DMS53 (cell line): ENCODE data around the gene BIVM.

Experiments
- DNase-seq: peaks from one replicate; lab custom pipeline; 2025; lab: John Stamatoyannopoulos, UW

The BIVM gene

DNA sequence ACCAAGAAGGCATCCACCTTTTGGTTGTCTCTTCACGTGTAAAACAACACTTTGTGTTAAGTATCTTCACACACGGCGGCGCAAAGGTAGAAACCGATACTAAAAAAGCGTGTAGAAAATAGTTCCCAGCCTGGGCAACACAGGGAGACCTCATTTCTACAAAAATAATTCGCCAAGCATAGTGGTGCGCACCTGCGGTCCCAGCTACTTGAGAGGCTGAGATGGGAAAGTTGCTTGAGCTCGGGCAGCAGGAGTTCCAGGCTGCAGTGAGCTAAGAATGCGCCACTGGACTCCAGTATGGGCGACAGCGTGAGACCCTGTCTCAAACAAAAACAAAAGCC, 46.3 kb downstream of the BIVM start:
- no peak for DNase-seq

DNA sequence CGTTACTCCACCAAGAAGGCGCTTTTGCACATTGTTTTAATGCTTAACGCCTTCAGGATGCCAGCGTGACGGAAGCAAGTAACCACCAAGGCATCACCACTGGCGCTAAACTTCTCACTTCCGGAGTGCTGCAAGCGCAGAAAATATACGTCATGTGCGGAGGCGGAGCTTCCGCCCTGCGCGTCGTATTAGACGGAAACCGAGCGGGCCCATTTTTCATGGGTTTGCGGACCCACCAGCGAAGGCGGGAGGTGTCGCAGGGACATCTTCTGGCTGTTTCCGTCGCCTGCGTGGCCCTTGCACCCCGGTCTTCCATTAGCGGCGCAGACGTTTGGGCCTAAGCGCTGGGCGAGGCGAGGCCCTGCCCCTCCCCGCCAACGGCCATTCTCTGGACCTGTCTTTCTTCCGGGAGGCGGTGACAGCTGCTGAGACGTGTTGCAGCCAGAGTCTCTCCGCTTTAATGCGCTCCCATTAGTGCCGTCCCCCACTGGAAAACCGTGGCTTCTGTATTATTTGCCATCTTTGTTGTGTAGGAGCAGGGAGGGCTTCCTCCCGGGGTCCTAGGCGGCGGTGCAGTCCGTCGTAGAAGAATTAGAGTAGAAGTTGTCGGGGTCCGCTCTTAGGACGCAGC, 46.8 kb downstream of the BIVM start, which contains the start of gene ERCC5:
Gene ERCC5 (plus strand): TSS at position 403 of the 631 bp plus-strand sequence. CDS start 235 bp downstream, outside the sequence.
- DNase-seq, result peak; percentile 91

DNA sequence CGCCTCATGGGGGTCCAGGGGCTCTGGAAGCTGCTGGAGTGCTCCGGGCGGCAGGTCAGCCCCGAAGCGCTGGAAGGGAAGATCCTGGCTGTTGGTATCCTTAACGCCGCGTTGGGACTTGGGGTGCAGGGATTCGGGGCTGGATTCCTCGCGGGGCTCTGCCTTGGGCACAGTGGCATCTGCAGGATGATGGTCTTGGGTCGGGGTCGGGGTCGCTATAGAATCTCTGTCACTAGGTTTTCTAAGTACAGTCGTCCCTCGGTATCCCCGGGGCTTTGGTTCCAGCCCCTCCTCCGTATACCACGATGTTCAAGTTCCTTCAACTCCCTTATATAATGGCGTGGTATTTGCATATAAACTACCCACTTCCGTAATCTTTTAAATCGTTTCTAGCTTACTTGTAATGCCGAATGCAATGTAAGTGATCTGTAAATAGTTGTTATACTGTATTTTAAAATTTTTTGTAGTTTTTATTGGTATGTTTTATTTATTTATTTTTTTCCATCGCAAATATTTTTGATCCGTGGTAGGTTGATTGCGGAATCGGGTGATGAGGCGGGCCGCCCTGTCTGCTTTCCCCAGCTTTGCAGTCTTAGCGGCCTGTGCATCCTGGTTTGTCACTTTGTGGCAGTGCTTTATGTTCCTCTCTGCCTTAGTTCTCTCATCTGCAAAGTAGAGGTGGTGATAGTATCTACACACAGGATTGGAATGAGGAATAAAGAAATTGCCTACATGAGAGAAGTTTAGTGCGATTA, 47.5 kb downstream of the BIVM start:
- DNase-seq, result peak; percentile 32

- peak; percentile 35 for DNase-seq
Measured at GRCh38 chr13:102847272-102848234, 48.6 kb downstream of the BIVM start.

- no peak for DNase-seq
Measured at GRCh38 chr13:102848956-102849355, 50.0 kb downstream of the BIVM start.

DNA sequence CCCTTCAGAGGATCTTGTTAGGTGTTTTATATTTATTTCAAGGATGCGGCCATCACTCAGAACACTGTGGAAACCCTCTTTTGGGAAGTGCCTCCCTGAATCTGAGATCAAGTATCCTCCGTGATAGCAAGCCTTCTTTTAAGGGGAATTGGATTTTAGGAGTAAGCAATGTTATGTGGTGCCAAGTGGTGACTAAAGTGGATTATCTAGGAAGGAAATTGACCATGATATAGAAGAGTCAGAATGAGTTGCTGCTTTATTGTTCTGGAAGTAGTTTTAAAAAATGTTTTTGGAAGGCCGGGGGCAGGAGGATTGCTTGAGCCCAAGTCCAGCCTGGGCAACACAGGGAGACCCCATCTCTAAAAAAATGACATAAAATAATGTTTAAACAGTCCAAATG, 53.6 kb downstream of the BIVM start:
- DNase-seq, result no peak

DNA sequence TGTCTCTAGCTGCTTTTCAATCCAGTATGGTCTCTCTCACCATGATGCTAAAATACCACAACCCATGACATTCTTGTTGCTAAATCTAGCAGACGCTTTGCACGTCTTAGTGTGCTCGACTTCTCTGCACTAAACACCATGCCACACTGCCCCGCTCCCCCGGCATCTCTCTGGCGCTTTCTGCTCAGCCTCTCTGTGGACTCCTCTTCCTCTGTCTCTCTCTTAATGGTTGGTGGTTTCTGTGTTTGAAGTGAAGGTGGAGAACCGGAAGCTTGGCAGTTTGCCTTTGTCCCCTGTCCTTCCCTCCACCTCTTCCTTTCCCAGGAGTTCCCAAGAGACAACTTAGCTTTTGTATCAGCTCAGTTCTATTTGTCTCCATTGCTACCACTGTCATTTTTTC, 55.8 kb downstream of the BIVM start:
- DNase-seq, result no peak

DNA sequence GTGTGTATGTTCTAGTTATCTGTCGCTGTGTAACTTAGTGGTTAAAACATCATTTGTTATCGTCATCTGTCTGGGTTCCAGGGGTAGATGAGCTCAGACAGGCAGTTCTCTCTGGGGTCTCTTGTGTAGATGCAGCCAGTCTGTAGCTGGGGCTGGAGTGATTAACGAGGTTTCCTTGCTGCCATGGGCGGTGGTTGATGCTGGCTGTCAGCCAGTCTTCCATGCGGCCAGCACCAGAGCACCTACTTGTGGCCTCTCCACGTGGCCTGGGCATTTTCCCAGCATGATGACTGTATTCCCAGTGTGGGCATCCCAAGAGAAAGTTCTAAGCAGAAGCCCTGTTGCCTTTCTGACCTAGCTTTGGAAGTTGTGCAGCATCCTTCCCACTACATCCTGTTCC, 57.6 kb downstream of the BIVM start:
- no peak for DNase-seq

DNA sequence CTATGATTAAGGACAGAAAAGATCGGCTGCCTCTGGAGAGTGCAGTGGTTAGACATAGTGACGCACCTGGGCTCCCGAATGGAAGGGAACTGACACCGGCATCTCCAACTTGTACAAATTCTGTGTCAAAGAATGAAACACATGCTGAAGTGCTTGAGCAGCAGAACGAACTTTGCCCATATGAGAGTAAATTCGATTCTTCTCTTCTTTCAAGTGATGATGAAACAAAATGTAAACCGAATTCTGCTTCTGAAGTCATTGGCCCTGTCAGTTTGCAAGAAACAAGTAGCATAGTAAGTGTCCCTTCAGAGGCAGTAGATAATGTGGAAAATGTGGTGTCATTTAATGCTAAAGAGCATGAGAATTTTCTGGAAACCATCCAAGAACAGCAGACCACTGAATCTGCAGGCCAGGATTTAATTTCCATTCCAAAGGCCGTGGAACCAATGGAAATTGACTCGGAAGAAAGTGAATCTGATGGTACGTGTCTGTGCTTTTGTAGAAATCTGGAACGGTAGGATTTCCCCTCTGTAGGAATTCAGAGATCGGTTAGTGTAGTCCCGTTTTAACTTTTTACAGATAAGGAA, 63.8 kb downstream of the BIVM start:
- DNase-seq, result no peak

GRCh38 chr13:102863590-102863989, 64.7 kb downstream of the BIVM start:
- DNase-seq, result no peak

DNA sequence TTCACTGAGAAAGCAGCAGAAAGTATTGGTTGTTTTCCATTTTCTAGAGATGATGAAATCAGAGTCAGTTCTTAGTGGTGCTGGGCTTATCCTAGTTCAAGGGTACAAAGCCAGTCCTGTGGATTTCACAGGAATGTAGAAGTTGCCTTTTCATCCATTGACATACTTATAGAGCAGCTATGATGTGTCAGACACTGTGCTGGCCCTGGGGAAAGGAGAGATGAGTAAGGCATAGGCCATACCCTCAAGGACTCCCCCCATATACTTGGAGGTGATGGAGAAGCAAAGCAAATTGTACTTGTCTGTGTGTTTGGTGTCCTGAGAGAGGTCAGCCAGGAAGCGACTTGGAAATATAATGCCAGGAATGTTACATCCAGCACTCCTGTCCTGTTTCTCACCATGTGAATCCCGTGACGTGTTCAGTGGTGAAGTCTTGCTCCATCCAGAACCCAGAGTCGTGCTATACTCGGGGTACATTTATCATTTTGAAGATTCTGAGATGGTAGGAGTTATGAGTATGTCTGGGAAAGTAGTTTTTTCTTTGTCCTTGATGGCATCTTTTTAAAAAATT, 69.5 kb downstream of the BIVM start:
- no peak for DNase-seq

DNA sequence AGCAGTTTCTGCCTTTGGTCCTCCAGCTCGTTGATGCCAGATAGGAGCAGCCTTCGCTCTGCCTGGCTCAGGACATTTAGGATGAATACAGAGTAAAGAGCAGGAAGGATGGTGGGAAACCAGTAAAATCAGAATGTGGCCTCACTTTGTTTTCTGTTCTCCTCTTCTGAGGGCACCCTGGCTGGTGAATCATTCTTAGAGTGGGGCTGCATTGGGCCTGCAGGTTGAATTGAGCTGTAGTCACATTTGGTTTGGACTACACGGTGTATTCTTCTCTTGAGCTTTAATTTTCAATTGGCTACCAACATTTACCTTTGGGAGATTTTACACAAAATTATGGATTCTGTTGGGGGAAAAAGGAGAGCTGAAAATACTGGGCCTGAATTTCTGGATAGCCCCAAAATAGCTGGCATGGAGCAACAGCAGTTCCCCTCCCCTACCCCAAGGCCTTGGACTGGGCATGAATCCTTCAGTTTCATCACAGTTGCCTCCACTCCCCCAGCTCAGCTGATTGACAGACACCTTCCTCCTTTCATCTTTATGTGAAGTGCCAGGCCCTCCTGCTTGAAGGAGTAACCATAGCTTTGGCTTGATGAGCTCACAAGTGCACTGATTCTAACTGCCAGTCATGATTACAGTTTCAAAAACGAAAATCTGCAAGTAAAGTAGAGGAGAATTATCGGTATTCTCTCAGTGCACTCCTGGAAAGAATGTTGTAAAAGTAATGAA, 71.2 kb downstream of the BIVM start:
- DNase-seq, result no peak

GRCh38 chr13:102870677-102871415, 71.9 kb downstream of the BIVM start:
- peak; percentile 52 for DNase-seq

- DNase-seq, result no peak
Measured at GRCh38 chr13:102872131-102872530, 73.2 kb downstream of the BIVM start.

DNA sequence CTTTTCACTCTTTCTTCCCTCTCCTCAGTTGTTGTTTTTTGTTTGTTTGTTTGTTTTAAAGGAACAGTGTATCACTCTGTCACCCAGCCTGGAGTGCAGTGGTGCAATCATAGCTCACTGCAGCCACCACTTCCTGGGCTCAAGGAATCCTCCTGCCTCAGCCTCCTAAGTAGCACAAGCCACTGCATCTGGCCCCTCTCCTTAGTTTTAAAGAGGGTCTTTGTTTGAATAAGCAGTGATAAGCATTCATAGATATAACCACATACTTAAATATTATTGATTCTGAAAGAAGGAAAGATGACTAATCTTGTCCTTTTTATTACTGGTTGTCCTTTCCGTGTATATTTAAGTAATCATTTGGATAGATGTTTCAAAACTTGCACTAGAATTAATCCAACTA, 73.6 kb downstream of the BIVM start:
- no peak for DNase-seq

- no peak for DNase-seq
Measured at GRCh38 chr13:102873653-102874052, 74.7 kb downstream of the BIVM start.

- DNase-seq, result no peak
Measured at GRCh38 chr13:102875256-102875655, 76.3 kb downstream of the BIVM start.

GRCh38 chr13:102877303-102877702, 78.4 kb downstream of the BIVM start:
- no peak for DNase-seq

GRCh38 chr13:102878481-102878880, 79.6 kb downstream of the BIVM start:
- no peak for DNase-seq

DNA sequence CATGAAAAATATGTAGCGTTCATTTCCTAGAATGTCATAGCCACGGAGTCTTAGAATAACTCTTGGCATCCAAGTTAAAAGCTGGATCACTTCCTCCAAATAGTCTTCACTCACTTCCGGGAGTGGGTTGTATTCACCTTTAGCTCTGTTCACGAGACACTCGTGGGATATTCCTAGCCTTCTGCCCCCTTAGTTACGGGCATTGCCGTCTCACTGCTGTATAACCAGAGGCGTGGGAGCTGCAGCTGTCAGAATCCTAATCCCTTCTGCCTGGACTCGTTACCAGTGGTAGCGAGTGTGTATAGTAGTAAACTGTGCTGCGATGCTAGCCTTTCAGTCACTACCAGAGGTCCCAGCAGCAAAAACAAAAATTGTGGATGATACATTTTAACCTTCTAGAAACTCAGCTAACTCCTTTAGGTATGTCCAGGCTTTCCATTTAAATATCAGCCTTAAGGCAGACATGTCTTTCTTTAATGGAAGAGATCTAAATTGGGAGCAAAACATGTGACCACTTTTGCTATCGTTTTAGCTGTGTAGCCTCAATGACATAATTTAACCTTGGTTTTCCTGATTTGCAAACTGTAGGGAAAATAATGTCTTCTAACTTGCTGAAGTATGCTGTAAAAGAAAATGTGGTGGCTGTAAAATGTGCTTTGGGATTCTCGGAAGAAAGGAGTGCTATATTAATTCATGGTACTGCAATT, 81.0 kb downstream of the BIVM start:
- DNase-seq, result no peak
